OCI-LY1 (cell line): ENCODE results near the gene FOXN3.
"Not testable (repeated sequence)": the region's sequence is repeated elsewhere in the genome, so short reads cannot be mapped to it uniquely, and the experiment has no call there.

Experiments
- EZH2 ChIP-seq: fragments of 200-600 bp; sonication (generic), shearing (Covaris generic); IDR thresholded peaks from 2 replicates; pipeline ENCODE4 v1.8.0; 2017; ENCODE audit warnings: borderline replicate concordance, mixed run types, mild to moderate bottlenecking, antibody characterized with exemption, low read length, moderate library complexity, mixed read lengths
- TF ChIP-seq, protein P1 (sequence below): fragments of 200-600 bp; sonication (generic), shearing (Covaris generic); IDR thresholded peaks from 2 replicates; pipeline ENCODE4 v1.5.1; 2017; ENCODE audit warnings: mild to moderate bottlenecking, antibody characterized with exemption, low read length, moderate library complexity, mixed read lengths

DNA sequence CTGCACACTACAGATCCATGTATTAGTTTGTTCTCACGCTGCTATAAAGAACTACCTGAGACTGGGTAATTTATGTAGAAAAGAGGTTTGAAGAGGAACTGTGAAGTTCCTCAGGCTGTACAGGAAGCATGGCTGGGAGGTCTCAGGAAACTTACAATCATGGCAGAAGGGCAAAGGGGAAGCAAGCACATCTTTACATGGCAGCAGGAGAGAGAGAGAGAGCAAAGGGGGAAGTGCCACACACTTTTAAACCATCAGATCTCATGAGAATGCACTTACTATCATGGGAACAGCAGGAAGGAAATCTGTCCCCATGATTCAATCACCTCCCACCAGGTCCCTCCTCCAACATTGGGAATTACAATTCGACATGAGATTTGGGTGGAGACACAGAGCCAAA lies 265.3 kb downstream of the FOXN3 start:
- TF ChIP-seq, protein P1, sequence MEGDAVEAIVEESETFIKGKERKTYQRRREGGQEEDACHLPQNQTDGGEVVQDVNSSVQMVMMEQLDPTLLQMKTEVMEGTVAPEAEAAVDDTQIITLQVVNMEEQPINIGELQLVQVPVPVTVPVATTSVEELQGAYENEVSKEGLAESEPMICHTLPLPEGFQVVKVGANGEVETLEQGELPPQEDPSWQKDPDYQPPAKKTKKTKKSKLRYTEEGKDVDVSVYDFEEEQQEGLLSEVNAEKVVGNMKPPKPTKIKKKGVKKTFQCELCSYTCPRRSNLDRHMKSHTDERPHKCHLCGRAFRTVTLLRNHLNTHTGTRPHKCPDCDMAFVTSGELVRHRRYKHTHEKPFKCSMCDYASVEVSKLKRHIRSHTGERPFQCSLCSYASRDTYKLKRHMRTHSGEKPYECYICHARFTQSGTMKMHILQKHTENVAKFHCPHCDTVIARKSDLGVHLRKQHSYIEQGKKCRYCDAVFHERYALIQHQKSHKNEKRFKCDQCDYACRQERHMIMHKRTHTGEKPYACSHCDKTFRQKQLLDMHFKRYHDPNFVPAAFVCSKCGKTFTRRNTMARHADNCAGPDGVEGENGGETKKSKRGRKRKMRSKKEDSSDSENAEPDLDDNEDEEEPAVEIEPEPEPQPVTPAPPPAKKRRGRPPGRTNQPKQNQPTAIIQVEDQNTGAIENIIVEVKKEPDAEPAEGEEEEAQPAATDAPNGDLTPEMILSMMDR = not testable (repeated sequence)
- not testable (repeated sequence) for TF ChIP-seq EZH2
